Measurements from ENCODE around the gene ACSL1.

- TF ChIP-seq EP300 (IDR thresholded peaks at IDR 0.05) = no peak
- TF ChIP-seq, protein P1, sequence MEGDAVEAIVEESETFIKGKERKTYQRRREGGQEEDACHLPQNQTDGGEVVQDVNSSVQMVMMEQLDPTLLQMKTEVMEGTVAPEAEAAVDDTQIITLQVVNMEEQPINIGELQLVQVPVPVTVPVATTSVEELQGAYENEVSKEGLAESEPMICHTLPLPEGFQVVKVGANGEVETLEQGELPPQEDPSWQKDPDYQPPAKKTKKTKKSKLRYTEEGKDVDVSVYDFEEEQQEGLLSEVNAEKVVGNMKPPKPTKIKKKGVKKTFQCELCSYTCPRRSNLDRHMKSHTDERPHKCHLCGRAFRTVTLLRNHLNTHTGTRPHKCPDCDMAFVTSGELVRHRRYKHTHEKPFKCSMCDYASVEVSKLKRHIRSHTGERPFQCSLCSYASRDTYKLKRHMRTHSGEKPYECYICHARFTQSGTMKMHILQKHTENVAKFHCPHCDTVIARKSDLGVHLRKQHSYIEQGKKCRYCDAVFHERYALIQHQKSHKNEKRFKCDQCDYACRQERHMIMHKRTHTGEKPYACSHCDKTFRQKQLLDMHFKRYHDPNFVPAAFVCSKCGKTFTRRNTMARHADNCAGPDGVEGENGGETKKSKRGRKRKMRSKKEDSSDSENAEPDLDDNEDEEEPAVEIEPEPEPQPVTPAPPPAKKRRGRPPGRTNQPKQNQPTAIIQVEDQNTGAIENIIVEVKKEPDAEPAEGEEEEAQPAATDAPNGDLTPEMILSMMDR (IDR thresholded peaks at IDR 0.05) = no peak
- no peak for TF ChIP-seq POLR2A (IDR thresholded peaks at IDR 0.05)
Measured at GRCh38 chr4:184734758-184735157, 91.0 kb downstream of the ACSL1 start.

Measured in ovary (tissue), 3 donors.